NCI-H748 (cell line): ENCODE results near the gene PRRX2.
A peak's percentile ranks its signal among the peaks of the same experiment; 100 is the strongest.

Experiments
- DNase-seq: peaks from one replicate; lab custom pipeline; 2025; ENCODE audit not compliant: unreplicated experiment; lab: John Stamatoyannopoulos, UW

Gene PRRX2

DNA sequence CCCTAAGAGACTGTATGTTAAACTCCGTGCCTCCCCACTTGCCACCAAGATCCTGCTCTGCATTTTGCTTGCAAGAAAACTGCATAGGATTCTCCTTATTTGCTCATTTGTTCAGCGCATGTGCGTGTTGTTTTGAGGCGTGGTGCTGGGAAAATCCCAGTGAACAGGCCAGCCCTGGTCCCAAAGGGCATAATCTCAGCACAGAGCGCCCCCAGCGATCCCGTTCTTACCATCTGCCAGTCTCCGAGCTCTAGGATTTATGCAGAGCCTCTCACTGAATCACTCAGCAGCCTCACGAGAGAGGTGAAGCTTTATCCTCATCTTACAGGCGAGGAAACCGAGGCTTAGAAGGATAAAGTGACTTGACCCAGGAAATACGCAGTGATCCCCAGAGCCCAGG, 11.5 kb downstream of the PRRX2 start:
- no peak for DNase-seq

DNA sequence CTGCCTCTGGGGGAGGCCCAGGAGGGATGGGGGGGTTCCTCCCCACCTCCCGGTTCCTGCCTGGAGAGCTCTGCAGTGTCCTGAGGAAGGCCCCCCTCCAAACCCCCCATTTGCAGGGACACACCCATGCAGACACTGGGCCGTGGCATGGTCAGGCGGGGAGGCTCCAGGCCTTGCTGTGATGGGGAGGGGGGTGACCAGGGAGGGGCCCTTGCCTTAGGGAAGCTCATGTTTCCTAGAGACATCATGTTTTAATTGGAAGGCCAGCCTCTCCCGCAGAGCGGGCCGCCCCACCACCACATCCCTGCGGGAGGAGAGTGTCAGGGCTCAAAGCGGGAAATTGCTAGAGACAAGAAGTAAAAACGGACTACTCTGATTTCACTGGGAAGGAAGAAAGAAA, 12.0 kb downstream of the PRRX2 start:
- no peak for DNase-seq

GRCh38 chr9:129678844-129679243, 13.4 kb downstream of the PRRX2 start:
- no peak for DNase-seq

DNA sequence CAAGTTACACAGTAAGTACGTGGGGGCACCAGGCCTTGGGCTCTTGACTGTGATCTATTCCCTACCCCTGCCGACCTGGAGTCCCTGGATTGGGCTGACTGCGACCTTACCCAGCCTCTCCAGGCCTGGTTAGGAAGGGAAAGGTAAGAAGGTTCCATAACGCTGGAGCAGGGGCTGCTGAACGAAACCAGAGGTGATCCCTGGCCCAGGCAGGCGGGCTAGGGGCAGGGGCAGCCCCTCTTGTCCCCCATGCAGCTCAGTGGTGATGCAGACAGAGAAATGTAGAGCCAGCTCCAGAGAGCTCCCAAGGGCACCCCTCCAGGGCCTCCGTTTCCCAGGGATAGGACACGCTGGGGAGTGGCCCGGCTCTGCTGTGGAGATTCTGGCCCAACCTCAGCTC, 14.1 kb downstream of the PRRX2 start:
- no peak for DNase-seq

DNA sequence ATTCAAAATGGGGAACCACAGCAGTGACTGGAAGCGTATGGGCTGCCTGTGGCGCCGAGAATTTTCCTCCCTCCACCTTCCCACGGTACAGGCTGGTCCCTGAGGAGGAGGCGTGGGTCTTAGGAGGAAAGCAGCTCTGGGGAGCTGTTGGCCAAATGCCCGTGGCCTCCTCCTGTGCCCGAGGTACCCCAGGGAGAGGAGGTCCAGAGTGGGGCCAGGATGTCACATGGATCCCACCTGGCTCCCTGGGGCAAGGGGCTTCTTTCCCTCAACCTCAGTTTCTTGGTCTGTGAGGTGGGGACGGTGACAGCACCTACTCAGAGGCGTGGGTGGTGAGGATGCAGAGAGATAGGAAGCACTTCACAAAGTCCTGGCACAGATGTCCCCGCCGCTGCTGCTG, 16.5 kb downstream of the PRRX2 start:
- DNase-seq: no peak

DNA sequence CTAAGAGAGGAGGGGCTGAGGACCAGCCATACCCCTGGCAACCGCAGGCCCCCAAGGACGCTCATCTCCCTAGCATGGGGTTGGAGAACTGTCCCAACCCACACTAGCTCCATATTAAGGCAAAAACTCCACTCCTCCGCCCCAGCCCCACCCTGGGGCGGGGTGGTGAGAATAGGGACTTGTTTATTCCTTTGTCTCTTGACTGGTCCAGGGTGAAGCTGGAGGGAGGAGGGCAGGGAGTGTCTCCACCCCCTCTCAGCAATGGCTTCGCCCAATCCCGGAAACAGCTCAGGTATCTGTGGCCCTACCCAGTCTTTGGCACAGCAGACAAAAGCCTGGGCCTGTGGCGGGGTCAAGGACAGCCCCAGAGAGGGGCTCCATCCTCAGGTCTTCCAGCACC, 16.9 kb downstream of the PRRX2 start:
- DNase-seq: no peak

GRCh38 chr9:129685220-129685932, 19.9 kb downstream of the PRRX2 start:
- no peak for DNase-seq

DNA sequence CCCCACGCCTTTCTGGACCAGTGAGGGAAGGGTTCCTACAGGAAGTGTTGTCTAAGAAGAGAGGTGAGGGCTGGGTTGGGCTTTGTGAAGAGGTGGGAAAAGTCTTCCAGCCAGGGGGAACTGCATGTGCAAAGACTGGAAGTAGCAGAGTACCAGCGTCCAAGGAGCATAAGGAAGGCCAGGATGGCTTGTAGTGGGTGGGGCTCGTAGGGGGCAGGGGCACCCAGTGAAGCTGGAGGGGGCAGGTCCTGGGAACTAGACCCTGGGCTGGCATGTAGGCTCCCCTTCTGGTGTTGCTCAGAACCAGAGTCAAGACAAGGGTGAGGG, 20.4 kb downstream of the PRRX2 start:
- no peak for DNase-seq

GRCh38 chr9:129686736-129687135, 21.3 kb downstream of the PRRX2 start:
- DNase-seq: no peak

- DNase-seq: no peak
Observed at GRCh38 chr9:129687391-129687790, 21.9 kb downstream of the PRRX2 start.

GRCh38 chr9:129688285-129689043, 23.0 kb downstream of the PRRX2 start:
- no peak for DNase-seq

DNA sequence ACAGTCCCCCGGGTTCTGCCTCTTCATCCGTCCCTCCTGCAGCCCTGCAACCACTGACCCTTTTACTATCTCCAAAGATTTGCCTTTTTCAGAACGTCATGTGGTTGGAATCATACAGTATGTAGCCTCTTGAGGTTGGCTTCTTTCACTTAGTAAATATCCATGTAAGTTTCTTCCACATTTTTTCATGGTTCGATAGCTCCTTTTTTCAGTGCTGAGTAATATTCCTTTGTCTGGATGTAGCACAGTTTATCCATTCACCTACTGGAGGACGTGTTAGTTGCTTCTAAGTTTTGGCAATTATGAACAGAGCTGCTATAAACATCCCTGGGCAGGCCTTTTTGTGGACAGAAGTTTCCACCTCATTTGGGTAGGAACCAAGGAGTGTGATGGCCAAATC, 27.1 kb downstream of the PRRX2 start:
- no peak for DNase-seq

DNA sequence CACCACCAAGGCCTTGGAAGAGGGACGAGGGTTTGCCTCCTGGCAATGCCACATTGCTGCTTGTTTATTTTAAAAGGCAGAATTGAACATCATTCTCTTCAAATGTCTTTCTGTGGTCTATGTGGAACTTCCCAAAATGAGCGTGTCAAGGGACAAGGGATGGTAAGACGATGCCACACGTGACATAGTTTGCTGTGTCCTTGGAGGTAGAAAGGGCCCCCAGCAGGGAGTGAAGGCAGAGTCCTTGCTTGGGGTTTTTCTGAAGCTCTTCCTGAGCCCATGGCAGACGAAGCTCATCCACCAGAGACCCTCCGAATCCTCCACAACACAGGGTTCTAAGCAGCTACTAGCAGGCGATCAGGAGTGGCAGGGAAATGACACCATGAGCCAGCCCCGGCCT, 28.3 kb downstream of the PRRX2 start:
- DNase-seq: no peak

- DNase-seq: no peak
Observed at GRCh38 chr9:129694243-129694646, 28.8 kb downstream of the PRRX2 start.

GRCh38 chr9:129695870-129696269, 30.4 kb downstream of the PRRX2 start:
- DNase-seq: no peak

DNA sequence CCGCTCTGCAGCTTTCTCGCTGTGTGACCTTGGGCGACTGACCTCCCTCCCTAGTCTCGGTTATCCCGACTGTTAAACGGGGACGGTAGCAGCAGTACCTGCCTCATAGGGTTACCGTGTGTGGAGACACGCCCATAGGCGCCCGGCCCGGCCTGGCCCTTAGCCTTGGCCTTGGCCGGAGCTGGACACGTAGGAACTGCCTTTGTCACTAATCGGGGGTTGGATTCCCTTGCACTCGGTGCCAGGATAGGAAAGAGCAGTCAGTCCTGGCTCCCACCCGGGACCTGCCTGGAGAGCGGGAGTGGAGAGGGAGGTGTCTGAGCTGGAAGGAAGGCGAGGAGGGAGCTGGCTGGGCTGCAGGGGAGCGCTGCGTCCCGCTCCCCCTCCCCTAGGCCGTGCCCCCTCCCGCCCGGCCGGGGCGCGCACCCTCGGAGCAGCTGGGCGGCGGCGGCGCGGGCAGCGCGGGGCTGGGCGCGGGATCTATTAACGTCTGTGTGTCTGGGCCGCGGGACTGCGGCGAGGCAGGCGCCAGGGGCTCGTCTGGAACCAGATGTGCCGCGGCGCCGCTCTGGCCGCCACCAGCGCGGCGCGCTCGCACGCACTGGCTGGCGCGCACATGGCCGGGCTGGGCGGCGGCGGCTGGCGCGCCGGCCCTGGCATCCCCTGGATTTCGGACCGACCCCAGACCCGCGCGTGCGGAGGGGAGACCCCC, 31.7 kb downstream of the PRRX2 start:
- peak; percentile 66 for DNase-seq

GRCh38 chr9:129697656-129698253, 32.3 kb downstream of the PRRX2 start:
- no peak for DNase-seq

- no peak for DNase-seq
Observed at GRCh38 chr9:129698254-129698757, 32.9 kb downstream of the PRRX2 start.

- DNase-seq: no peak
Observed at GRCh38 chr9:129701054-129701453, 35.6 kb downstream of the PRRX2 start.

- no peak for DNase-seq
Observed at GRCh38 chr9:129701549-129701948, 36.1 kb downstream of the PRRX2 start.
